LoVo (cell line): ENCODE measurements around the gene WDR89.
A peak's percentile ranks its signal among the peaks of the same experiment; 100 is the strongest.
"Not testable (repeated sequence)": the region's sequence is repeated elsewhere in the genome, so short reads cannot be mapped to it uniquely, and the experiment has no call there.

Source experiments
- DNase-seq: peaks from one replicate; pipeline ENCODE4 v3.0.0-alpha.2; 2016; ENCODE audit warnings: low spot score

WDR89 gene

DNA sequence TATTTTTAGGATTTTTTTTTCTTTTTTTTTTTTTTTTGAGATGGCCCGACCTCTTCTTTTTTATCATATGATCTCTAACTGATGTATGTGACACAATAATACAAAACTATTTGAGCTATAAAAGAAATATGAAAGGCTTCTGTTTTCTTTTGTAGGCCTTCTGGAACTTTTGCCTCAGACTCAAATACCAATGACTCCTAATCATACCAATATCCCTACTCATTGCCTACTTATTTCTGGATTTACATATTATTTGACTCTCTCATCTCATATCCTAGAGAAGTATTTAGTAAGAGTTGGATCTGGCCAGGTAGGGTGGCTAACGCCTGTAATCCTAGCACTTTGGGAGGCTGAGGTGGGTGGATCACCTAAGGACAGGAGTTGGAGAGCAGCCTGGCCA, 12.7 kb upstream of the WDR89 start:
- no peak for DNase-seq

DNA sequence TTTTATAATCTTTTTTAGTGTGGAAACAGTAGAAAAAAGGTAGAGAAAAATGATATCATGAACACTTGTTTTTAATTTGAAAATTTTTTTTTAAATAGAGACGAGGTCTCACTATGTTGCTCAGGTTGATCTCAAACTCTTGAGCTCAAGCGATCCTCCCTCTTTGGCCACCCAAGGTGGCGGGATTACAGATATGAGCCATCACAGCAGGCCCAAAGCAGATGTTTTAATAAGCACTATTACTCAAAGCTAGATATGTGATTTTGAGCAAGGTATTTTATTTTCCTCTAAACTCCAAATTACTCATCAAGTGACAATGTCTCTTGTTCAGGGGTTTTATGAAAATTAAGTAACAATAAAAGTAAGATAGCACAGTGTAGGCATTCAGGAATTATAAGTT, 10.7 kb upstream of the WDR89 start:
- no peak for DNase-seq

DNA sequence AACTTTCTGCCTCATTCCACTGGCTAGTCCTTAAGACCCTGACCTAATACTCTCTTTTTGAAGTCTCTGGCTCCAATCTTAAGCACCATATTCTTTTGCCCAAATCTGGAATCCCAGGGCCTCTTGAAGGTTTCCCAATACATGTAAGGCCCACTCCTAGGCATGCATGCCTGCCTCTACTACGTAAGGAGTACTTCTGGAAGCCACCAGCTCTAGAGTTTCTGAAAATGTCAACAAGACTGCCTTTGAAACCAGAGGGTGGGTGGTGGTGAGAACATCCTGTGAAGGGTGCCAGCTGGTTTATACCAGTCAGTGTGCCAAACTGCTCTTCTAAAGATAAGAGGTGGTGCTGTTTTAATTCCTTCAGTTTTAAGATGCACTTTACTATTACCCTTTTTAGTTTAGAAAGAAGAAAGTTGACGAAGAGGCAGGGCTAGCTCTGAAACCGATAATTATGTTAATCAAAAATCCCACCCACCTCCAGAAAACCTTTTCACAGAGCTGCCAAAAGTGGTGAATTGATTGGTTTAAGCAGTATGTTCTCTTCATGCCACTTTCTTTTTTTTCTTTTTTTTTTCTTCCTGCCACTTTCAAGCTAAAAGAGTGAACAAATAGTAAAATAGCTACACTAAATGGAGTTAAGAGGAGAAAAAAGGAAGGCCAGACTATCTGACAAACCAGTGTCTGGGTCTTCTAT, 8.7 kb upstream of the WDR89 start:
- no peak for DNase-seq

DNA sequence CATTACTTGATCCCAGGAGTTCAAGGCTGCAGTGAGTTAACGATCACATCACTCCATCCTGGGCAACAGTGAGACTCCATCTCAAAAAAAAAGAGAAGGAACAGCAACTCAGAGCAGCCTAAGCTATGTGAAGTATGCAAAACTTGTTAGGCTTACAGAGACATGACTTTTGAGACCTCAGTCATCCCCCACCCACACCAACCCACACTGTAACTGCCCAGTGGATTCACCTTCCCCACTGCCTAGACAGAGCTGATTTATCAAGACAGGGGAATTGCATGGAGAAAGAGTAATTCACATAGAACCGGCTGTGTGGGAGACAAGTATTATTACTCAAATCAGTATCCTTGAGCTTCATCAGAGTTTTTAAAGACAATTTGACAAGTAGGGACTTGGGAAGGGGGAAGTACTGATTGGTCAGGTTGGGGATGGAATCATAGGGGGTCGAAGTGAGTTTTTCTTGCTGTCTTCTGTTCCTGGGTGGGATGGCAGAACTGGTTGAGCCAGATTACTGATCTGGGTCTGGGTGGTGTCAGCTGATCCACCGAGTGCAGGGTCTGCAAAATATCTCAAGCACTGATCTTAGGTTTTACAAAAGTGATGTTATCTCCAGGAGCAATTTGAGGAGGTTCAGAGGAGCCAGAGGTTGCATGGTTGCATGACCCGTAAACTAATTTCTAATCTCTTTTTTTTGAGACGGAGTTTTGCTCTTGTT, 6.2 kb upstream of the WDR89 start:
- no peak for DNase-seq

DNA sequence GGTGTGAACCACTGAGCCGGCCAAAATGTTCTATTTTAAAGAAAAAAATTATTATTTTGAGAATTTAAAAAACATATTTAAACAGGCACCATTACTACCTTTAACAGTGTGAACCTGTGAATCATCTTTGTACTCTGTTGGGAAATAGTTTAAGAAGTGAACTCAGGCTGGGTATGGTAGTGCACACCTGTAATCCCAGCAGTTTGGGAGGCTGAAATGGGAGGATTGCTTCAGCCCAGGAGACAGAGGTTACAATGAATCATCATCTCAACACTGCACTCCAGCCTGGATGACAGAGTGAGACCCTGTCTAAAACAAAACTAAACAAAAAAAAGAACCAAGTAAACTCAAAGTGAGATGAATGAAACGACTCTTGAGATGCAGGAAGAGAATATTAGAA, 3.1 kb upstream of the WDR89 start:
- no peak for DNase-seq

DNA sequence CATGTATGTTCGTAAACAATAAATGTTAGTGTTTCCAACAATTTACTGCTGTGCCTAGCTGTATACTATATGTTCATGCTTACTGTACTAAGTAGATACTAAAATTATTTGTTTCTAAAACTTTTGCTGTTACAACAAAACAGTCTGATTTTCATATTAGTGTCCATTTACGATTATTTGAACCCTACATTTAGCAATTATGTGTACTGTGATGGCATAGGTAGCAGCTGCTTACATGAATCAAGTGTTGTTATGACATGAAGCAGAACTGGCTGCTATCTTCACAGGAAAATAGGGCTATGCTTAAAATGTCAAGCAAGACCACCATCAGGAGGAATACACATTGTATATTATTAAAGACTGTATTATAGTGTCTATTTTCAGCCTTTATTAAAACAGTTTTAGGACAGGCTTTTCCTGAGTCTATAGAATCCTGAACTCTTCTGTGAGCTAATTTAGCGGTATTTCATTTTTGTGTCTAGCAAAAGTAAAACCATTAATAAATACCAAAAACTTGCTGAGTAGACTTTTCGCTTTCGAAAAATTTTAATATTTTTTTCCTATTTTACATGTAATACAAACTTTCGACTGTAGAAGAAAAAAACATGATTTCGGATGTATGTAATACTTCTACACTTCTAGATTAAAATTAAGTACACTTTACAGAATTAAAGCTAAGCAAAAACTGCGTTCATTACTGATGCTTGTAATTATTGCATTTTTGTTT, 1.1 kb upstream of the WDR89 start:
- no peak for DNase-seq

DNA sequence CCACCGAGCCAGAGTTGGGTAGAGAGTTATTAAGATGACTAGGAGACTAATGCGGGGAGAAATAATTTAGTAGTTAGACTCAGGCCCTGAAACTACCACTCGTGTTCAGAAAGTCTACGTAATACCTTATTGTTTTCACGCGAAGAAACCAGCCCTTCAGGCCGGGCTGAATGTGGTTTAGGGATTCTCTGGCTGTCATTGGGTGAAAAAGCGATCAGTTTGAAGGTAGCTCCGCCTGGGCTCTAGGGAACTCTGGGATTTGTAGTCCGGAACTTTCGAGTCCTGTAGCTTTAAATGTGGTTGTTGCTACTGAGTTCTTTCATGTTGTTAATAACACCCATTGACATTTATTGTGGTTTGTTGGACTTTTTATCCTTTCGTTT, 549 bp upstream of the WDR89 start:
- peak; percentile 90 for DNase-seq

DNA sequence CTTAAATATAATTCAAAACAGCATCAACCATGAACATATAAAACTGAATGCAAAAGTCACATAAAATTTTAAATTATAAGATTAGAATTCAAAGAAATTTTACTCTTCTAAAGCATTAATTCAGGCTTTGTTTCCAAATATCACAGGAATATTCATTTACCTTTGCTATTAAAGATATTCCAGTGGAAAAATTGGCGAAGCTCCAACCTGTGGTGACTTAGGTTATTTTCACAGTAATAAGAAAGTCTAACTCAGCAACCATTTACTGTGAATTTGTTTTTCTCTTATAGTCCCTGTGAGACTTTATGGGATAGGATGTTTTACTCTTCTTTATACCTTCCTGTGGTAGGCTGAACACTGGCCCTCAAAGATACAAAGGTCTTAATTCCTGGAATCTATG, 3.2 kb downstream of the WDR89 start:
- DNase-seq = no peak

DNA sequence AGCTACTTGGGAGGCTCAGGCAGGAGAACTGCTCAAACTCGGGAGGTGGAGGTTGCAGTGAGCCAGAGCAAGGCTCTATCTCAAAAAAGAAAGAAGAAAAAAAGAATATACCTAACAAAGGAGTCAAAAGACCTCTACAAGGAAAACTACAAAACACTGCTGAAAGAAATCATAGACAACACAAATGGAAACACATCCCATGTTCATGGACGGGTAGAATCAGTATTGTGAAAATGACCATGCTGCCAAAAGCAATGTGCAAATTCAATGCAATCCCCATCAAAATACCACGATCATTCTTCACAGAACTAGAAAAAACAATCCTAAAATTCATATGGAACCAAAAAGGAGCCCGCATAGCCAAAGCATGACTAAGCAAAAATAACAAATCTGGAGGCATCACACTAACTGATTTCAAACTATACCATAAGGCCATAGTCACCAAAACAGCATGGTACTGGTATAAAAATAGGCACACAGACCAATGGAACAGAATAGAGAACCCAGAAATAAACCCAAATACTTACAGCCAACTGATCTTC, 5.5 kb downstream of the WDR89 start:
- DNase-seq = not testable (repeated sequence)

DNA sequence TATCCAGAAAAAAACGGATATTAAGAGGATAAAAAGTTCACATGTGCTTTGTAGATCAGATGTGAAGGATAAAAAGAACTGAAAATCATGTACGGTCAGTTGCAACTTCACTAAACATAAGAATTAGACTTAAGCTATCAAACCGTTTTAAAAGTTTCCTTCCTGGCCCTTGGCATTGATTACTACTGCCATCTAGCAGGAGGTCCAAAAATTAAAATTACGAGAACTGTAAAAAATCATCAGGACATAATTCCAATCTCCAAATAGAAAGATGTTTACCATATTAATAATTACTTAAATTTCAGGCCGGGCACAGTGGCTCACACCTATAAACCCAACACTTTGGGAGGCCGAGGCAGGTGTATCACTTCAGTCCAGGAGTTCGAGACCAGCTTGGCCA, 7.9 kb downstream of the WDR89 start:
- no peak for DNase-seq

DNA sequence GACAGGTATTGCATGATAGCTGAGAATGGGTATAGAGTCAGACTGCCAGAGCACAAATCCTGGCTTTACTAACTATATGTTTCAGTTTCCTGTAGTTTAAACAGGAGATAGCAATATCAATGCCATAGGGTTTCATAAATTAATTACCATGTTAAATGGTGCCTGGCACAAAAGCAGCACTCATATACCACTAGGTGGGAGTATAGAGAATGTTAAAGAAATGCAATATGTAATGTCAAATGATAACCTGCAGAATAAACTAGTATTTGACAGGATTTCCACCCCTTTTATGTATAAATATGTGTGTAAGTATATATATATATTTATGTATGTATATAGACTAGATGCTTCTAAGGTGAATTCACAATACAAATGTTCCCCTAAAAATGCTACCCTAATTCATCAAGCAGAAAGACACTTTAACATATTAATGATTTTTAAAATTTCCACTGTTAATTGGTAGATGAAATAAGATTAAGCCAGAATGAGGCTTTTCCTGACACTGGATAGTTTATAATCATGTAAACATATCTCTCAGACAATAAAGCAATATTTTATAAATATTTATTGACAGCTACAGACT, 8.6 kb downstream of the WDR89 start:
- DNase-seq = peak; percentile 35

DNA sequence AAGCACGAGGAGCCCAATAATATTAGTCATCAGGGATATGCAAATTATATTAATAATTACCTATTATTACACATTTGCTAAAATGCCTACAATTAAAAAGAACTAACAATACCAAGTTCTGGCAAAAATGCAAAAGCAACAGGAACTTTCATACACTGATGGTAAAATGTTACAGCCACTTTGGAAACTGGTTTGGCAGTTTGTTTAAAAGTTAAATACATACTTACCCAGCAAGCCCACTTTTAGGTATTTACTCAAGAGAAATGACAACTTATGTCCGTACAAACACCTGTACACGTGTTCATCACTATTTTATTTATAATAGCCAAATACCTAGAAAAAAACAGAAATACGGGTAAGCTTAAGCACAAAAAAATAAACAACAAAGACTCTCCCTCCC, 17.0 kb downstream of the WDR89 start:
- no peak for DNase-seq

DNA sequence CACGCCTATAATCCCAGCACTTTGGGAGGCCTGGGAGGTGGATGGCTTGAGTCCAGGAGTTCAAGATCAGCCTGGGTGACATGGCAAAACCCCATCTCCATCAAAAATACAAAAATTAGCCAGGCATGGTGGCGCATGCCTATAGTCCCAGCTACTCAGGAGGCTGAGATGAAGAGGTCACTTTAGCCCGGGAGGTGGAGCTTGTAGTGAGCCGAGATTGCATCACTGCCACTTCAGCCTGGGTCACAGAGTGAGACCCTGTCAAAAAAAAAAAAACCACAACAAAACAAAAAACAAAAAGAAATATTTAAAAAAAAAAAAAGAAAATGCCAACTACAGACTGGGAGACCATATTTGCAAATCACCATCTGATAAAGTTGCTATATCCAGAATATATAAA, 17.5 kb downstream of the WDR89 start:
- DNase-seq = no peak

DNA sequence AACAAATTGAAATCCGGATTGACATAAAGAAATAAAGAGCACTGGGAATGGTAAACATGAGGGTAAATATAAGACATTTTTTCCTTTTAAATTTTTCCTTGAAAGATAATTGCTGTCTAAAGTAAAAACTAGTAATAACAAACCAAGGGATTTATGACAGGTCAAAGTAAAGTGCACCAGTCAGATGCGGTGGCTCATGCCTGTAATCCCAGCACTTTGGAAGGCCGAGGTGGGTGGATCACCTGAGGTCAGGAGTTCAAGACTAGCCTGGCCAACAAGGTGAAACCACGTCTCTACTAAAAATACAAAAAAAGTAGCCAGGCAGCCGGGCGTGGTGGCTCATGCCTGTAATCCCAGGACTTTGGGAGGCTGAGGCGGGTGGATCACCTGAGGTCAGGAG, 19.7 kb downstream of the WDR89 start:
- DNase-seq = not testable (repeated sequence)

DNA sequence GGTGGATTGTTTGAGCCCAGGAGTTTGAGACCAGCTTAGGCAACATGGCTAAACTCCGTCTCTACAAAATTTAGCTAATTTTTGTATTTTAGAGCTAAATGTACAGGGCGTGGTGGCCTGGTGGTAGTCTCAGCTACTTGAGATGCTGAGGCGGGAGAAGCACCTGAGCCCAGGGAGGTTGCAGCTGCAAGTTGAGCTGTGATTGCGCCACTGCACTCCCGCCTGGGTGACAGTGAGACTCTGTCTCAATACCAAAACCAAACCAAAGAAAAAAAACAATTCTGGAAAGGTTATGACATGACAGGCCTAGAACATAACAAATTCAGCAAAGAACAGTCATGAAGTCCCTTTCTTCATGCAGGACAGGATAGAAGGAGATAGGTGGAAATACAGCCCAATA, 25.7 kb downstream of the WDR89 start:
- DNase-seq = no peak

DNA sequence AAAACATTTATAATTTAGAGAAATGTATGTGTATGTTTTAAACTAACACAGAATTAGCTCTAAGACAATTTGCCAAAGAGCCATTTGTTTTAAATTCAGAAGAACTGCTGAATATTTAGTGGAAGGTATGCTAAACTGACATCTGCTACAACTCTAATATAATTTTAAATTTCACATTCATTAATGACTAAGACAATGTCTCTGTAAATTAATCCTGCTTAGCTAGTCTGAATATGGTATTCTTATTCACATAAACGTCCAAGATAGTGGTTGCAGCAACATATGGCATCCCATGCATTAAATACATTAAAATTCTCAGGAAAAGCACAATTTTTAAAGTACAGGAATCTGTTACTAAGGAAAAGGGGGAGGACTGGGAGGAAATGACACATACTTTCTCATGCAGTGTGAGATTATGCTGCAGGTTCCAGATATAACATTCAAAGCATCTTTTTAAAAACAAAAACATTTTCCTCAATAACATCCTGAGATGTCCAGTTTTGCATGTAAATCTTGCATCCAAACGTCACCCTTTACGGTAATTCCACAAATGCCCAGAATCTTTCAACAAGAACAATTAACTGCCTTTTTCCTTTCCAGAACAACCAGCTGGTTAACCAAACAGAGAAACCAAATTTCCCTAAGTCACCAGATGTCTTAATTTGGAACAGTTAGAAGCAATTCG, 26.9 kb downstream of the WDR89 start:
- no peak for DNase-seq

DNA sequence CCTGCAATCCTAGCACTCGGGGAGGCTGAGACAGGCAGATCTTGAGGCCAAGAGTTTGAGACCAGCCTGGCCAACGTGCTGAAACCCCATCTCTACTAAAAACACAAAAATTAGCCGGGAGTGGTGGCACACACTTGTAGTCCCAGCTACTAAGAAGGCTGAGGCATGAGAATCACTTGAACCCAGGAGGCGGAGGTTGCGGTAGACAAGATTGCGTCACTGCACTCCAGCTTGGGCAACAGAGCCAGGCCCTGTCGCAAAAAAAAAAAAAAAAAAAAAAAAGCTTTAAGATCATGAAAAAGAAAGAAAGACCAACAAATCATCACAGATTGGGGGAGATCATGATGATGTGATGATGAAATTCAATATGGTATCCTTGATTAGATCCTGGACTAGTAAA, 30.6 kb downstream of the WDR89 start:
- no peak for DNase-seq

DNA sequence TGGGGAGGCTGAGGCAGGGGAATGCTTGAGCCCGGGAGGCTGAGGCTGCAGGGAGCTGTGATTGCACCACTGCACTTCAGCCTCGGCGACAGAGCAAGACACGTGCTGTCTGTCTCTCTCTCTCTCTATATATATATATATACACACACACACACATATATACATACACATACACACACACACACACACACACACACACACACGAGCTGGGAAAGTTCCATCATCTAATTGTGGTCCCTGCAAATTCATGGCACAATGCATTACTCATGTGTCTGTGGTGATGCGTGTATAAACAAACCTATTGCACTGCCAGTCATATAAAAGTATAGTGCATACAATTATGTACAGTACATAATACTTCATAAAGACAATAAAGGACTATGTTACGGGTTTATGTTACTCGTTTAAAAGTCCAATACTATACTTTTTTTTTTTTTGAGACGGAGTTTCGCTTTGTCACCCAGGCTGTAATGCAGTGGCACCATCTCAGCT, 36.6 kb downstream of the WDR89 start:
- DNase-seq = no peak

DNA sequence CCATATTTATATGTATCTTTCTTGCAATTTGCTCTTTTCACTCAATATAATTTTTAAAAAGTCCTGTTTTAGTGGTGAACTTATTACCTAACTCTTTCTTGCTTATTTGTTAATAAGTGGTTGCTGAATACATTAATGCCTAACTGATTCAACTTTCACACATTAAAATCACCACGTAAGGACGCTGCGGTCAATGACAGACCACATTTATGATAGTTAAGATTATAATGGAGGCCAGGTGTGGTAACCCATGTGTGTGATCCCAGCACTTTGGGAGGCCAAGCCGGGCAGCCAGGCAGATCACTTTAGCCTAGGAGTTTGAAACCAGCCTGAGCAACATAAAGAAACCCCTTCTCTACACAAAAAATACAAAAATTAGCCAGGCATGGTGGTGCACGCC, 37.0 kb downstream of the WDR89 start:
- DNase-seq = no peak

DNA sequence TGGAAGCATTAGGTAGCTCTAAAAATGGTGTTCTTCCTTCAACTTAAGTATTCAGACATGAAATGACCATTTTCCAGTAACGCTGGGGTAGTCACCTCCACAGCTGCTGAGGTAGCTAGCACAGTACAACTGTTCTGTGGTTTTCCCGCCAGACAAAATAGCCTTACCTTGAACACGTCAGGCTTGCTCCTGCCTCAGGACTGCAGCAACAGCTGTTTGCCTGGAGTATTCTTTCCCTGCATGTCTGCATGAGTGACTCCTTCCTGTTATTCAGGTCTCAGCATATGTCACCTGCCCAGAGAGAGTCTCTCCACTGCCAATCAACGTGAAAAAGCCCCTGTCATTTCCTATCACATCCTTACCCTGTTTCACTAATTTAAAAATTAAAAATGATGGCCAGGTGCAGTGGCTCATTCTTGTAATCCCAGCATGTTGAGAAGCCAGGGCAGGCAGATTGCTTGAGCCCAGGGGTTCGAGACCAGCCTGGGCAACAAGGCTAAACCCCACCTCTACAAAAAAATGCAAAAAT, 37.9 kb downstream of the WDR89 start:
- DNase-seq = no peak

DNA sequence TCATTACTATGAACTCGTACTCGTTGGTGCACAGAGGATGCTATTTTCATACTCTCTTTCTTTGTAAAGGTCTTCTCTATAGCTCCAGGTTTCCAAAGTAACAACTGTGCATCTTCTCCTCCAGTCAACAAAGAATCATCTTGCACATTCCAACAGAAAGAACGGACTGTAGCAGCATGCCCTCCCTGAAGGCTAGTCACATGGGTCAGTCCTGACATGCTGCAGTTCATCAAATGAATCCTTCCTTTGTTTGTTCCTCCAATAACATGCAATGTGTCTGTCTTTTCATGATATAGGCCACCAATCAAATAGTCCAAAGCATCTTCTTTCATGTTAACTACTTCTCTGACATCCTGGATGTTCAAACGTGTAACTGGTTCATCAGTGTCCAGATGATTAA, 42.9 kb downstream of the WDR89 start:
- DNase-seq = no peak
